GM20431 (cell line): ENCODE data around the gene C16orf95.

ENCODE experiments used
- in situ Hi-C: fragments of 300-500 bp; cut with MseI, MboI; formaldehyde crosslinking; loops from one replicate; pipeline ENCODE4 v1.15.0; 2020; ENCODE audit warnings: low sequenced_read_pairs; ENCODE audit not compliant: unreplicated experiment

The C16orf95 gene

GRCh38 chr16:87295661-87296531 lies 21.3 kb downstream of the C16orf95 start:
- in situ Hi-C loops: loop anchor here (25.0 kb wide), 1 partner anchor 734 kb away; the partner anchor contains the start of genes FOXC2 and MTHFSD

- in situ Hi-C loops: loop anchor here (25.0 kb wide), 1 partner anchor 733 kb away; the partner anchor contains the start of genes FOXC2 and MTHFSD
These were observed 21.9 kb downstream of the C16orf95 start for GRCh38 chr16:87295259-87295658.

- in situ Hi-C loops: loop anchor here (25.0 kb wide), 1 partner anchor 732 kb away; the partner anchor contains the start of genes FOXC2 and MTHFSD
These were observed 23.2 kb downstream of the C16orf95 start for GRCh38 chr16:87293990-87294389.

GRCh38 chr16:87291944-87292343 lies 25.2 kb downstream of the C16orf95 start:
- in situ Hi-C loops: loop anchor here (25.0 kb wide), 1 partner anchor 730 kb away; the partner anchor contains the start of genes FOXC2 and MTHFSD

- in situ Hi-C loops: loop anchor here (25.0 kb wide), 1 partner anchor 727 kb away; the partner anchor contains the start of genes FOXC2 and MTHFSD
These were observed 28.3 kb downstream of the C16orf95 start for GRCh38 chr16:87288753-87289362.

GRCh38 chr16:87286839-87287626 lies 30.2 kb downstream of the C16orf95 start:
- in situ Hi-C loops: loop anchor here (25.0 kb wide), 1 partner anchor 725 kb away; the partner anchor contains the start of genes FOXC2 and MTHFSD

GRCh38 chr16:87284183-87284582 lies 33.0 kb downstream of the C16orf95 start:
- in situ Hi-C loops: loop anchor here (25.0 kb wide), 1 partner anchor 722 kb away; the partner anchor contains the start of genes FOXC2 and MTHFSD

GRCh38 chr16:87279094-87279658 lies 38.0 kb downstream of the C16orf95 start:
- in situ Hi-C loops: loop anchor here (25.0 kb wide), 1 partner anchor 717 kb away; the partner anchor contains the start of genes FOXC2 and MTHFSD

- in situ Hi-C loops: loop anchor here (25.0 kb wide), 1 partner anchor 716 kb away; the partner anchor contains the start of genes FOXC2 and MTHFSD
These were observed 38.8 kb downstream of the C16orf95 start for GRCh38 chr16:87278191-87279093.

GRCh38 chr16:87276924-87277323 lies 40.3 kb downstream of the C16orf95 start:
- in situ Hi-C loops: loop anchor here (25.0 kb wide), 1 partner anchor 715 kb away; the partner anchor contains the start of genes FOXC2 and MTHFSD

- in situ Hi-C loops: loop anchor here (25.0 kb wide), 1 partner anchor 714 kb away; the partner anchor contains the start of genes FOXC2 and MTHFSD
These were observed 41.0 kb downstream of the C16orf95 start for GRCh38 chr16:87276091-87276701.

GRCh38 chr16:87274794-87275193 lies 42.4 kb downstream of the C16orf95 start:
- in situ Hi-C loops: loop anchor here (25.0 kb wide), 1 partner anchor 712 kb away; the partner anchor contains the start of genes FOXC2 and MTHFSD

- in situ Hi-C loops: no loop called here
These were observed 43.6 kb downstream of the C16orf95 start for GRCh38 chr16:87273471-87274030.

- in situ Hi-C loops: no loop called here
These were observed 45.9 kb downstream of the C16orf95 start for GRCh38 chr16:87271256-87271655.

- in situ Hi-C loops: no loop called here
These were observed 49.6 kb downstream of the C16orf95 start for GRCh38 chr16:87267566-87267965.

GRCh38 chr16:87266846-87267245 lies 50.3 kb downstream of the C16orf95 start:
- in situ Hi-C loops: no loop called here

- in situ Hi-C loops: no loop called here
These were observed 51.9 kb downstream of the C16orf95 start for GRCh38 chr16:87265261-87265660.
